GM19463 (cell line): Measurements from ENCODE around the gene AFF2.
"Not testable (repeated sequence)": the region's sequence is repeated elsewhere in the genome, so short reads cannot be mapped to it uniquely, and the experiment has no call there.

ENCODE experiments used
- ATAC-seq: cut with Tn5 transposase; IDR thresholded peaks from one replicate; pipeline ENCODE4 v1.9.1; 2021; ENCODE audit warnings: mild to moderate bottlenecking, moderate library complexity; ENCODE audit not compliant: unreplicated experiment

The AFF2 gene

GRCh38 chrX:148905400-148905799 is 405.0 kb downstream of the AFF2 start:
- ATAC-seq: no peak

DNA sequence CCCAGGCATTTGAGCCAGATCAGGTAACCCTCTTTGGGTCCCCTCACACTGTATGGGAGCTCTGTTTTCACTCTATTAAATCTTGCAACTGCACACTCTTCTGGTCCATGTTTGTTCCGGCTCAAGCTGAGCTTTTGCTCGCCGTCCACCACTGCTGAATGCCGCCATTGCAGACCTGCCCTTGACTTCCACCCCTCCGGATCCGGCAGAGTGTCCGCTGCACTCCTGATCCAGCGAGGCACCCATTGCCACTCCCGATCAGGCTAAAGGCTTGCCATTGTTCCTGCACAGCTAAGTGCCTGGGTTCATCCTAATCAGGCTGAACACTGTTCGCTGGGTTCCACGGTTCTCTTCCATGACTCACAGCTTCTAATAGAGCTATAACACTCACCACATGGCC is 406.2 kb downstream of the AFF2 start:
- ATAC-seq: not testable (repeated sequence)

GRCh38 chrX:148909758-148910157 is 409.3 kb downstream of the AFF2 start:
- ATAC-seq: no peak

GRCh38 chrX:148913971-148914370 is 413.6 kb downstream of the AFF2 start:
- ATAC-seq: no peak

DNA sequence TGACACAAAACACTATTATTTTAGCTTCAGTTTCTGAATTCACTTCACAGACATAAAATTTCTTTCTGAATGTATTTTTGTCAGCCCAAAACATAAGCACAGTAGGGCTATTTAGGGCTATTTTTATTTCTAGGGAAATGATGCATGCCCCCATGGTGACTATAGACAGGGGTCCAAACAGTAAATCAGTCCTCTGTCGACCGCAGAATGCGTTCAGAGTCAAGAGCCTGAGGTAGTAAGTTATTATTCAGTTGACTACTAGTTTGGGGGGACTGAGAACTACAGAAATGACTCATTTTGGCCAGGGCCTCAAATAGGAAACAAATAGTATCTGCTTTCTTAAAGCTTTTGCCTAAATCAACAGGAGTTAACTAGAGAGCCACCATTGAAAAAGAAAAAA is 414.4 kb downstream of the AFF2 start:
- ATAC-seq: peak; percentile 71

DNA sequence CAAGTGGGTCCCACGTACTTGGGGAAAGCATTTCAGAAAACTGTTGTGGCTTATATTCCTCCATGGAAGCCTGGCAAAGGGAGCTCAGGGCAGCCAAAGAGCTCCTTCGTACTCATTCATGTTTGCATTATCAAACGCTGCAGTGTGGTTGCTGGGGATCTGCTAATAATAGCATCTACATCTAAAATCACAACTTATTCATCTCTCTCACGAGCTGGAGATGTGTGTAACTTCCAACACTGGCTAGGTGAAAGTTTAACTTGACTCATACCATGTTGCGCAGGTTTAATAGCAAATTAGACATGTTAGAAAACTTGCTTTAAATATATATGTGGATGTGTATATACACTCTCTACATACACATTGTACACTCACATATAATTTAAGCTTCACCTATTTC is 415.1 kb downstream of the AFF2 start:
- no peak for ATAC-seq

- no peak for ATAC-seq
Observed at GRCh38 chrX:148917441-148917840, 417.0 kb downstream of the AFF2 start.

- no peak for ATAC-seq
Observed at GRCh38 chrX:148923631-148924030, 423.2 kb downstream of the AFF2 start.

DNA sequence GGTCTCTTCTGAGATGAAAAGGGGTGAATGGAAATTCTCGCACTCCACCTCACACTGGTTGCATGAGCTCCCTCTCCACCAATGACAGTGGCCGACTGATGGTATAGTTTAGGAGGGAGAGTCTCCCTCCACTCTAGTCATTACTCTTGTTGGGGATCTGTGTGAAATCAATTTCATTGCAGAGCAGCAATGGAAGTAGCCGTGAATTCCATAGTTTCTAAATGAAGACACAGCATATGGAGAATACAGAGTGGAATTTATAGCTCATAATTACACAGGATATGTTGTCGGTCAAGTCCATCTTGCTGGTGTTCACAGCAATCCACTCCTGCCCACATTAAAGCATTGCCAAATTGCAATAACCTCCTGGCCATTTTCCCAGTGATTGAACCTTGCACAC is 426.0 kb downstream of the AFF2 start:
- no peak for ATAC-seq

- no peak for ATAC-seq
Observed at GRCh38 chrX:148928811-148929210, 428.4 kb downstream of the AFF2 start.

- ATAC-seq: no peak
Observed at GRCh38 chrX:148929686-148930085, 429.3 kb downstream of the AFF2 start.

GRCh38 chrX:148930206-148930729 is 429.9 kb downstream of the AFF2 start:
- no peak for ATAC-seq

- no peak for ATAC-seq
Observed at GRCh38 chrX:148933881-148934280, 433.5 kb downstream of the AFF2 start.

- no peak for ATAC-seq
Observed at GRCh38 chrX:148938348-148938747, 437.9 kb downstream of the AFF2 start.

DNA sequence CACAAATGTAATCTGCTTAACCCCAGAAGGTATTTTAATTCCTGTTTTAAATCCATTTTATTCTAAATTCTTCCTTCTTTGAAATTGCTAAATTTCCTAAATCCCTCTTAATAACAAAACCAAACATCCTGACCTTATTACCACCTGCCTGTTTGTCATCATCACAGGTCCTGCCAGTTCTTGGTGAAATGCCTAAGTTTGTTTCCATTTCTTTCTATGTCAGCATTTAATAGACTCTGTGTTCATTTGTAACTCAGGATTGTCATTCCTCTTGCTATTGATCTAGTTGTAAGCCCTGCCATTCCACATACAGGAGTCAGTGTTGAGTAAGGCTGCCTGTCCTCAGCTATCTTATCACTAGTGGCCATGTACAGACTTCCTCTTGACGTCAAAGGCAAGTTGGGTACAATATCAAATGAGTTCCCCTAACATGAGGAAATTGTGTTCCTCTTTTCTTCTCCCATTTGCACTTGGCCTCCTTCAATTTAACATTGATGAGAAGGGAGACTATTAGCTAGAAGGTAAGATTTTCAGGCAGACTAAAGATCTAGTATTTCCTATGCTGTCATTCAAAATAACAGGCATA is 440.1 kb downstream of the AFF2 start:
- ATAC-seq: no peak

- ATAC-seq: no peak
Observed at GRCh38 chrX:148942754-148943153, 442.3 kb downstream of the AFF2 start.

GRCh38 chrX:148947399-148947975 is 447.1 kb downstream of the AFF2 start:
- ATAC-seq: no peak

- ATAC-seq: peak; percentile 64
Observed at GRCh38 chrX:148956352-148956751, 455.9 kb downstream of the AFF2 start.

GRCh38 chrX:148958901-148959300 is 458.5 kb downstream of the AFF2 start:
- no peak for ATAC-seq

- no peak for ATAC-seq
Observed at GRCh38 chrX:148960060-148960459, 459.6 kb downstream of the AFF2 start.

- no peak for ATAC-seq
Observed at GRCh38 chrX:148961985-148962384, 461.6 kb downstream of the AFF2 start.

DNA sequence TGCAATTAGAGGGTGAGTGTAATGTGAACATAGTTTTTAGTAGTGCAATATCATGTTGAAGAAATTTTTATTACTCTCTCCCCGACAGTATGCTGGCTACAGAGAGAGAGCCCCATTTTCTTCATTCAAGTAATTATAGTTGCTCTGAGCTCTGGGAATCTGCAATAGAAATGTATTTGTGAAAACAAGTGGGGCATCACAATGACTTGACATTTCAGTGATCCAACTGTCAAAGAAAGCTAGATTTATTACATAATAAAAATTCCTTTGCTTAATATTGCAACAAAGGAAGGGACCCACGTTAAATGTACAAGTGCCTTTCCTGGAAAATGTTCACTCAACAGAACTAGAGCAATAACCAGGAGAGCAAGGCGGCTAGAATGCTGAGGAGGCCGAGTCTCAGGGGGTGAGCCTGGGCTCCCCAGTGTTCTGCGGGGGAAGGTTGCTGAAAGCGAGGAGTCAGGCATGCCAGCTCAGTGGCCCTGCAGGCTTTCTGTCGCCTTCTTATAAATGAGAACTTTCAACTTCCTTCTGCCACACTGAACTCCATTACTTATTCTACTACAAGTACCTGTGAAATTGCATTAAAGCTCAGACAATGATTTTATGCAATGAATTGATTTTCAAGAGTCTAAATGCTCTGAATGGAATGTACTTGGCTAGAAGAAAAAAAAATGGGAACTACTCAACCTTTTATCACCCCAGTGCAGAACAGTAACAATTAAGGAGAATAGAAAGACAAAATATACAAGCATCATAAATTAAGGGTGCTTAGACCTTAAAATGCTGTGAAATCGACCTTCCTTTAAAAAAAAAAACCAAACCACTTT is 476.4 kb downstream of the AFF2 start:
- no peak for ATAC-seq
